GF-D8 (cell line): ENCODE results near the gene NCS1.
"Not testable (repeated sequence)": the region's sequence is repeated elsewhere in the genome, so short reads cannot be mapped to it uniquely, and the experiment has no call there.

Experiments
- DNase-seq: peaks from one replicate; lab custom pipeline; 2025; lab: John Stamatoyannopoulos, UW

Gene NCS1

GRCh38 chr9:130237763-130238524 lies 65.7 kb downstream of the NCS1 start:
- DNase-seq = no peak

- no peak for DNase-seq
These were observed 67.1 kb downstream of the NCS1 start for GRCh38 chr9:130239363-130239695.

GRCh38 chr9:130239741-130240241 lies 67.6 kb downstream of the NCS1 start:
- DNase-seq = no peak

- DNase-seq = peak; percentile 40
These were observed 68.4 kb downstream of the NCS1 start for GRCh38 chr9:130240410-130241197.

GRCh38 chr9:130241198-130241535 lies 69.0 kb downstream of the NCS1 start:
- DNase-seq = no peak

GRCh38 chr9:130242270-130243014 lies 70.2 kb downstream of the NCS1 start:
- no peak for DNase-seq

GRCh38 chr9:130243015-130243881 lies 71.0 kb downstream of the NCS1 start:
- DNase-seq = no peak

- no peak for DNase-seq
These were observed 71.6 kb downstream of the NCS1 start for GRCh38 chr9:130243882-130244170.

- DNase-seq = no peak
These were observed 72.5 kb downstream of the NCS1 start for GRCh38 chr9:130244548-130245165.

- DNase-seq = no peak
These were observed 73.3 kb downstream of the NCS1 start for GRCh38 chr9:130245474-130245873.

GRCh38 chr9:130246126-130246525 lies 73.9 kb downstream of the NCS1 start:
- no peak for DNase-seq

- DNase-seq = no peak
These were observed 82.8 kb downstream of the NCS1 start for GRCh38 chr9:130254747-130255630.

GRCh38 chr9:130255631-130256134 lies 83.5 kb downstream of the NCS1 start:
- no peak for DNase-seq

- no peak for DNase-seq
These were observed 84.4 kb downstream of the NCS1 start for GRCh38 chr9:130256644-130257043.

- DNase-seq = not testable (repeated sequence)
These were observed 85.9 kb downstream of the NCS1 start for GRCh38 chr9:130258137-130258536.

- no peak for DNase-seq
These were observed 86.8 kb downstream of the NCS1 start for GRCh38 chr9:130259044-130259443.

- DNase-seq = no peak
These were observed 88.9 kb downstream of the NCS1 start for GRCh38 chr9:130260816-130261765.

GRCh38 chr9:130262061-130262745 lies 90.0 kb downstream of the NCS1 start:
- no peak for DNase-seq
